Measurements from ENCODE around the gene SYPL2. TPM values are rescaled to one million over a fixed set of nuclear protein-coding genes. Genes with fewer than 3 reads are reported as not detected.

SYPL2 gene
- total and polyA plus RNA-seq, 2 donors (not counting 1 experiment from before 2014, with no cell fraction given) = not detected

DNA sequence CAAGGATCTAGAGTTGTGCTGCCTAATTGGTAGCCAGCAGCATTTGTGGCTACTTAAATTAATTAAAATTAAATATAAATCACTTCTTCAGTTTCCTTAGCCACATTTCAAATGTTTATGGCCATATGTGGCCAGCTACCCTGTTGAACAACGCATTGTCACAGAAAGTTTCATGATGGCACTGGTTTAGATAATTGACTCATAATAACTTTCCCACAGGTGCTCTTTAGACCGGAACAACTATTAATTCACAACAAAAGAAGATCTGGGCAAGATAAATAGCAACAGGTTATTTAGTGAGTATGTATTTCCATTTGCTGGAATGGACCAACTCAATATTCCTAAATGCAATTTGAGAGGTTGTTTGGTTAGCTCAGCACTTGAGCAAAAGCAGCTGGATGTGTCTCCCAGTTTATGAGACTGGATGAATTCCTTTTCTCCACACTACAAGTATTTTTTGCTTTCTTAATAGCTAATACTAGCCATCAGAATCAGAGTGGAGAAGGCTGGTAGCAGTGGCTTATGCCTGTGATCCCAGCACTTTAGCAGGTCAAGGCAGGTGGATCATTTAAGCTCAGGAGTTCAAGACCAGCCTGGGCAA, 46.9 kb downstream of the SYPL2 start:
- Histone ChIP-seq H4K20me1 (ENCODE audit: control insufficient read depth, insufficient read depth, low read length, poor library complexity, severe bottlenecking) (no peaks in the 10 kb centered on the region), H3K9me3 (ENCODE audit: control extremely low read depth in 1 of 3, control insufficient read depth in 2 of 3, insufficient read depth in 1 of 3, low read length in 2 of 3) (no peaks in the 10 kb centered on the region), H3K4me2 (replicated peaks; ENCODE audit: low read depth, low read length, poor library complexity, severe bottlenecking) (no peak overlapping the region), H3K27me3 (replicated peaks in 1 of 4; ENCODE audit: control extremely low read depth in 1 of 4, control insufficient read depth in 3 of 4, insufficient read depth in 4 of 4, low read length in 3 of 4) (peaks cover 0 to 14% (median 5%) of the 10 kb centered on the region in 4 experiments), H3K79me2 (ENCODE audit: control insufficient read depth, insufficient read depth, low read length) (no peaks in the 10 kb centered on the region), H3K4me1 (ENCODE audit: control insufficient read depth in 2 of 2, insufficient read depth in 2 of 2, low read length in 2 of 2) (peaks cover 11 to 15% of the 10 kb centered on the region in 2 donors), H3K27ac (ENCODE audit: low read length in 2 of 2) (no peak overlapping the region), H3K36me3 (replicated peaks in 1 of 2; ENCODE audit: control extremely low read depth in 1 of 2, control insufficient read depth in 1 of 2, extremely low read depth in 1 of 2, insufficient read depth in 2 of 2, low read length in 1 of 2) (no peaks in the 10 kb centered on the region), H3K4me3 (ENCODE audit: control extremely low read depth in 1 of 5, extremely low read depth in 1 of 5, insufficient read depth in 1 of 5, low read depth in 2 of 5, low read length in 4 of 5) (no peak overlapping the region), H2AFZ (ENCODE audit: insufficient read depth, low read depth, low read length, poor library complexity, severe bottlenecking) (no peak overlapping the region), H3K9ac (ENCODE audit: low read length) (no peak overlapping the region)
- ChIA-PET POLR2A (no interaction called here), CTCF (interaction anchor here (1.3 to 37.9 kb wide), 3 partner anchors 19 to 23 kb away, joined by 4 to 926 read pairs (median 30); partner anchors contain the start of genes CYB561D1 and GPR61)
- H3K4me3 Mint-ChIP-seq = no peak overlapping the region
- DNase-seq = no peak
- intact Hi-C loops (cut with micrococcal nuclease) = no loop called here
- no peak overlapping the region for H3K27ac Mint-ChIP-seq
- peaks cover 17% of the 10 kb centered on the region for H3K4me1 Mint-ChIP-seq
- no peak for TF ChIP-seq EZH2 (IDR thresholded peaks at IDR 0.05; ENCODE audit: borderline replicate concordance, insufficient read depth, low read depth, low read length, poor library complexity, severe bottlenecking)
- TF ChIP-seq, protein P1, sequence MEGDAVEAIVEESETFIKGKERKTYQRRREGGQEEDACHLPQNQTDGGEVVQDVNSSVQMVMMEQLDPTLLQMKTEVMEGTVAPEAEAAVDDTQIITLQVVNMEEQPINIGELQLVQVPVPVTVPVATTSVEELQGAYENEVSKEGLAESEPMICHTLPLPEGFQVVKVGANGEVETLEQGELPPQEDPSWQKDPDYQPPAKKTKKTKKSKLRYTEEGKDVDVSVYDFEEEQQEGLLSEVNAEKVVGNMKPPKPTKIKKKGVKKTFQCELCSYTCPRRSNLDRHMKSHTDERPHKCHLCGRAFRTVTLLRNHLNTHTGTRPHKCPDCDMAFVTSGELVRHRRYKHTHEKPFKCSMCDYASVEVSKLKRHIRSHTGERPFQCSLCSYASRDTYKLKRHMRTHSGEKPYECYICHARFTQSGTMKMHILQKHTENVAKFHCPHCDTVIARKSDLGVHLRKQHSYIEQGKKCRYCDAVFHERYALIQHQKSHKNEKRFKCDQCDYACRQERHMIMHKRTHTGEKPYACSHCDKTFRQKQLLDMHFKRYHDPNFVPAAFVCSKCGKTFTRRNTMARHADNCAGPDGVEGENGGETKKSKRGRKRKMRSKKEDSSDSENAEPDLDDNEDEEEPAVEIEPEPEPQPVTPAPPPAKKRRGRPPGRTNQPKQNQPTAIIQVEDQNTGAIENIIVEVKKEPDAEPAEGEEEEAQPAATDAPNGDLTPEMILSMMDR (IDR thresholded peaks at IDR 0.05) = no peak
- peaks cover 40% of the 10 kb centered on the region for H3K27me3 Mint-ChIP-seq
- no peaks in the 10 kb centered on the region for H3K9me3 Mint-ChIP-seq (ENCODE audit: insufficient read depth)
- 80% methylated on average over 1 of the region's 2 CpGs for WGBS (ENCODE audit: insufficient coverage)
- ATAC-seq (ENCODE audit: low read depth) = no peak

DNA sequence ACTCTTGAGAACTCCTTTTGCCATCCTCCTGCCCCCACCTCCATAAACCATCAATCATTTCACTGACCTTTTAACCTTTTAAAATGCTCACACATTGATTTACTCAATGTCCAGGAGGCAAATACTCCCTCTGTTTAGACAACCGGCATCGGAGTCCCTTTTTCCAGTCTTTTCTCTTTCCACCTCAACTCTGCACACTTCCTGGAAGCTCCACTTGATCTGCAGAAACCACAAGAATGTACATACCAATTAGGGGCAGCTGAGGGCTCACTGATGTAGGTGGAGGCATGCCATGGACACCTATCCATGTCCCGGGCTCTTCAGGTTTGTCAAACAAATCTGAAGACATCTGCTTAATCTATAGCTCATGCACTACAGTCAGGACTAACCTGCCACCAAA, 48.5 kb downstream of the SYPL2 start:
- H2AFZ ChIP-seq (ENCODE audit: insufficient read depth, low read depth, low read length, poor library complexity, severe bottlenecking) = no peak overlapping the region
- no peak overlapping the region for H3K27ac ChIP-seq (ENCODE audit: low read length in 2 of 2)
- H3K9me3 ChIP-seq (ENCODE audit: control extremely low read depth in 1 of 3, control insufficient read depth in 2 of 3, insufficient read depth in 1 of 3, low read length in 2 of 3) = no peaks in the 10 kb centered on the region
- H3K9me3 Mint-ChIP-seq (ENCODE audit: insufficient read depth) = no peaks in the 10 kb centered on the region
- peaks cover 29% of the 10 kb centered on the region for H3K27me3 Mint-ChIP-seq
- no peak overlapping the region for H3K9ac ChIP-seq (ENCODE audit: low read length)
- DNase-seq (no peak), ATAC-seq (ENCODE audit: low read depth) (no peak)
- TF ChIP-seq EZH2 (IDR thresholded peaks at IDR 0.05; ENCODE audit: borderline replicate concordance, insufficient read depth, low read depth, low read length, poor library complexity, severe bottlenecking) = no peak
- TF ChIP-seq, protein P1 (IDR thresholded peaks at IDR 0.05) = no peak
- intact Hi-C loops (cut with micrococcal nuclease) = no loop called here
- H3K4me3 ChIP-seq (ENCODE audit: control extremely low read depth in 1 of 5, extremely low read depth in 1 of 5, insufficient read depth in 1 of 5, low read depth in 2 of 5, low read length in 4 of 5) = no peak overlapping the region
- WGBS (ENCODE audit: insufficient coverage) = 100% methylated on average over 3 of the region's 3 CpGs
- H3K27ac Mint-ChIP-seq = no peak overlapping the region
- no peak overlapping the region for H3K4me2 ChIP-seq (replicated peaks; ENCODE audit: low read depth, low read length, poor library complexity, severe bottlenecking)
- H3K36me3 ChIP-seq (replicated peaks in 1 of 2; ENCODE audit: control extremely low read depth in 1 of 2, control insufficient read depth in 1 of 2, extremely low read depth in 1 of 2, insufficient read depth in 2 of 2, low read length in 1 of 2) = no peaks in the 10 kb centered on the region
- peaks cover 6% of the 10 kb centered on the region in 2 donors for H3K4me1 ChIP-seq (ENCODE audit: control insufficient read depth in 2 of 2, insufficient read depth in 2 of 2, low read length in 2 of 2)
- ChIA-PET CTCF (interaction anchor here (1.1 to 37.9 kb wide), 5 partner anchors 13 to 55 kb away, joined by 3 to 926 read pairs (median 6); partner anchors contain the start of gene GPR61), POLR2A (no interaction called here)
- no peak overlapping the region for H3K4me3 Mint-ChIP-seq
- H3K4me1 Mint-ChIP-seq = peaks cover 6% of the 10 kb centered on the region
- H3K27me3 ChIP-seq (replicated peaks in 1 of 4; ENCODE audit: control extremely low read depth in 1 of 4, control insufficient read depth in 3 of 4, insufficient read depth in 4 of 4, low read length in 3 of 4) = peaks cover 0 to 11% (median 5%) of the 10 kb centered on the region in 4 experiments
- H4K20me1 ChIP-seq (ENCODE audit: control insufficient read depth, insufficient read depth, low read length, poor library complexity, severe bottlenecking) = no peaks in the 10 kb centered on the region
- no peaks in the 10 kb centered on the region for H3K79me2 ChIP-seq (ENCODE audit: control insufficient read depth, insufficient read depth, low read length)

Measured in B cell (primary cell).